ENCODE results near the gene TRIM47. TPM values are rescaled to one million over a fixed set of nuclear protein-coding genes. Genes with fewer than 3 reads are reported as not detected.

TRIM47 gene
- total RNA-seq, 1 experiment from 2014 or later, result 125 TPM

DNA sequence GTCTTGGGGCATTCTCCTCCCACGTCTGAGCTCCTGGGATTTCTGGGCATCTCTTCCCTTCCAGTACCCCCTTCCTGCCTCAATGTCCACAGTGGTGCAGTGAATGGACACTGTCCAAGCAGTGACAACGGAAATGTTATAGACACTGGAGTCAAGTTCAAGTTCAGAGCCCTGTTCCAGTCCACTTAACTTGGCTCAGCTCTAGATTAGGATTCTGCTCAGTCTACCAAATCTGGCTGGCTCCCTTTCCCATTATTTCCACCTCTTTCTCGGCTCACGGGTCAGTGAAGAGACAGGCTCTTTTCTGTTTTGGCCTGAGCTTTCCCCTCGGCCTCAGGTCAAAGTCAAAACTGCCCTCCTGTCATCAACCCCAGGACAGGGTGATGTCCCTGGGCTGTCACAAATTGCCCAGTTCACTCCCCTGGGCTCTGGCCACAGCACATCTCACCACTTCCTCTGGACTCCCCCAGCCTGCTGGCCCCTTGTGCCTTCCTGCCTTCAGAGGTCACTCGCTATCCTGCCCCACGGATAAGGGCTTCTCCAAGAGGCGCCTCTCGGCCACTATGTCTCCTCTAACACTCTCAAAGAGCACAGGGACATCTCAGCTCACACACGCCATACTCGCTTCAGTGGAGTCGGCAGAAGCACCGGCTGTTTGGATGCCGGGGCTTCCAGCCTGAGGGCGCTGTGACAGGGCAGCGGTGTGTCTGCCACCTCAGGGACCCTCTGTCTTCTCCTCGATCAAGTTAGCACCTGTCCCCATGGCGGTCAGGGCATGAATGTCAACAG is 44.0 kb upstream of the TRIM47 start:
- ChIA-PET POLR2A (no interaction called here), CTCF (no interaction called here)

DNA sequence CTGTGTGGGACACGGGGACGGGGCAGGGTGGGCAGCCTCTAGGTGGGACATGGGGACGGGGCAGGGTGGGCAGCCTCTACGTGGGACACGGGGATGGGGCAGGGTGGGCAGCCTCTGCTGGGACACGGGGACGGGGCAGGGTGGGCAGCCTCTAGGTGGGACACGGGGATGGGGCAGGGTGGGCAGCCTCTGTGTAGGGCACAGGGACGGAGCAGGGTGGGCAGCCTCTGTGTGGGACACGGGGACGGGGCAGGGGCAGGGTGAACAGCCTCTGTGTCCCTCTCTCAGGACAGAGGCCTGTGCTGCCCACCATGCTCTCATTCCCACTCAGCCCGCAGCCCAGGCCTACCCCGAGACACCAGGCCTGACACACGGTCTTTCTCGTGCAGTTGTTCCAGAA is 43.2 kb upstream of the TRIM47 start:
- CTCF ChIA-PET, result no interaction called here
- POLR2A ChIA-PET, result interaction anchor here (0.5 kb wide), 1 partner anchor 71 kb away, joined by 3 read pairs; no protein-coding TSS in a partner anchor
- no peaks in the 10 kb centered on the region for H3K36me3 ChIP-seq (ENCODE audit: control insufficient read depth, insufficient read depth, low read length)

More for the DNA sequence above, 44.0 kb upstream of the TRIM47 start:
- Histone ChIP-seq H3K4me3 (ENCODE audit: low read depth in 2 of 2, low read length in 2 of 2) (no peak overlapping the region), H3K9me3 (ENCODE audit: control insufficient read depth, insufficient read depth, low read depth, low read length) (no peaks in the 10 kb centered on the region), H3K27me3 (ENCODE audit: control insufficient read depth, insufficient read depth, low read length) (no peaks in the 10 kb centered on the region), H3K36me3 (ENCODE audit: control insufficient read depth, insufficient read depth, low read length) (no peaks in the 10 kb centered on the region), H3K4me1 (ENCODE audit: control insufficient read depth, insufficient read depth, low read length) (no peaks in the 10 kb centered on the region), H3K27ac (ENCODE audit: low read length) (no peak overlapping the region)
- ATAC-seq (no peak), DNase-seq (ENCODE audit: low read depth, low spot score) (no peak)
- no peak for TF ChIP-seq POLR2AphosphoS5 (IDR thresholded peaks at IDR 0.05; ENCODE audit: low read depth, low read length)
- no peak for TF ChIP-seq TCF7L2 (IDR thresholded peaks at IDR 0.05; ENCODE audit: low read depth, low read length)
- TF ChIP-seq CTCF (IDR thresholded peaks at IDR 0.05), result no peak
- TF ChIP-seq SIN3A (IDR thresholded peaks at IDR 0.05; ENCODE audit: borderline replicate concordance, insufficient read depth, low read depth, low read length), result no peak
- TF ChIP-seq REST (IDR thresholded peaks at IDR 0.05; ENCODE audit: insufficient read depth in 1 of 2, low read depth in 2 of 2, low read length in 1 of 2), result no peak
- in situ Hi-C loops (cut with HindIII; ENCODE audit: low pct_unique_long_range_greater_than_20kb, low sequenced_read_pairs), result no loop called here
- BruUV-seq (replicated peaks), result no TSS peak
- intact Hi-C loops (cut with micrococcal nuclease; ENCODE audit: unreplicated experiment), result no loop called here

More for the DNA sequence above, 43.2 kb upstream of the TRIM47 start:
- no peak for ATAC-seq
- intact Hi-C loops (cut with micrococcal nuclease; ENCODE audit: unreplicated experiment) (no loop called here), in situ Hi-C loops (cut with HindIII; ENCODE audit: low pct_unique_long_range_greater_than_20kb, low sequenced_read_pairs) (no loop called here)
- TF ChIP-seq SIN3A (IDR thresholded peaks at IDR 0.05; ENCODE audit: borderline replicate concordance, insufficient read depth, low read depth, low read length) (no peak), CTCF (IDR thresholded peaks at IDR 0.05) (no peak), REST (IDR thresholded peaks at IDR 0.05; ENCODE audit: insufficient read depth in 1 of 2, low read depth in 2 of 2, low read length in 1 of 2) (no peak)
- DNase-seq (ENCODE audit: low read depth, low spot score), result no peak
- Histone ChIP-seq H3K27me3 (ENCODE audit: control insufficient read depth, insufficient read depth, low read length) (no peaks in the 10 kb centered on the region), H3K4me3 (ENCODE audit: low read depth in 2 of 2, low read length in 2 of 2) (no peak overlapping the region), H3K9me3 (ENCODE audit: control insufficient read depth, insufficient read depth, low read depth, low read length) (no peaks in the 10 kb centered on the region), H3K4me1 (ENCODE audit: control insufficient read depth, insufficient read depth, low read length) (no peaks in the 10 kb centered on the region), H3K27ac (ENCODE audit: low read length) (no peak overlapping the region)
- no TSS peak for BruUV-seq (replicated peaks)
